Progenitor cell of endocrine pancreas (in vitro differentiated cells): ENCODE data around the gene CETN1. TPM values are rescaled to one million over a fixed set of nuclear protein-coding genes. Genes with fewer than 3 reads are reported as not detected.

Source experiments
- DNase-seq: peaks from one replicate; pipeline ENCODE4 v3.0.0; 2021; ENCODE audit warnings: low spot score; ENCODE audit not compliant: unreplicated experiment
- H3K27ac Mint-ChIP-seq: 2 replicates; pipeline ENCODE4 v1.8.0; 2021; ENCODE audit warnings: mild to moderate bottlenecking, moderate library complexity, mixed read lengths
- H3K27me3 Mint-ChIP-seq: 2 replicates; pipeline ENCODE4 v1.8.0; 2021; ENCODE audit warnings: mixed read lengths
- H3K36me3 Mint-ChIP-seq: 2 replicates; pipeline ENCODE4 v1.8.0; 2022; ENCODE audit warnings: mixed read lengths; ENCODE audit not compliant: insufficient read depth
- H3K4me1 Mint-ChIP-seq: 2 replicates; pipeline ENCODE4 v1.8.0; 2021; ENCODE audit warnings: low read depth, mixed read lengths
- H3K4me3 Mint-ChIP-seq: 2 replicates; pipeline ENCODE4 v1.8.0; 2021; ENCODE audit warnings: low read depth, mild to moderate bottlenecking, moderate library complexity, mixed read lengths
- H3K9me3 Mint-ChIP-seq: 2 replicates; pipeline ENCODE4 v1.8.0; 2021; ENCODE audit warnings: low read depth, mixed read lengths
- total RNA-seq: library from RNA; stranded (reverse); gene quantifications from 2 replicates; pipeline ENCODE4 v1.2.1, GENCODE V29; 2021
- TF ChIP-seq, protein P1 (sequence below): fragments of 200-600 bp; sonication (generic); IDR thresholded peaks from one replicate; pipeline ENCODE4 v1.5.0; 2021; ENCODE audit warnings: antibody characterized with exemption, mild to moderate bottlenecking; ENCODE audit not compliant: unreplicated experiment

Gene CETN1
- total RNA-seq, 1 donor from 2014 or later = not detected

DNA sequence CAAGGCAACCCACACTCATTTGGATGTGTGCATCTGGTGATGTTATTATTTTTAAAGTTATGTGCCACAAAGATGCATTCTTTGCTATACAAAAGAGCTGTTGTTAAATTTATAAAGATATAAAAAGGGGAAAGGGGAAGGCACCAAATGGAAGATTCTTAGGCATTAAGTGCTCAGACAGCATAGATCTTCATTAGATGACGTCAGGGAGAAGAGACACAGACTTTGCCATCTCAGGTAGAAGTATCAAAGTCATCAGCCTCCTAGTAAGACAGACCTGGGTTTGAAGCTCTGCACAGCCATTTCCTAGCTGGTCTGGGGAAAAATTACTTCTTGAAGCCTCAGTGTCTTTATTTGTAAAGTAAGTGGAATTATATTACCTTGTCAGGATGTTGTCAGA lies 15.4 kb downstream of the CETN1 start:
- peaks cover 3% of the 10 kb centered on the region for H3K27me3 Mint-ChIP-seq
- H3K4me3 Mint-ChIP-seq = no peak overlapping the region
- no peaks in the 10 kb centered on the region for H3K36me3 Mint-ChIP-seq
- H3K9me3 Mint-ChIP-seq = no peaks in the 10 kb centered on the region
- TF ChIP-seq, protein P1, sequence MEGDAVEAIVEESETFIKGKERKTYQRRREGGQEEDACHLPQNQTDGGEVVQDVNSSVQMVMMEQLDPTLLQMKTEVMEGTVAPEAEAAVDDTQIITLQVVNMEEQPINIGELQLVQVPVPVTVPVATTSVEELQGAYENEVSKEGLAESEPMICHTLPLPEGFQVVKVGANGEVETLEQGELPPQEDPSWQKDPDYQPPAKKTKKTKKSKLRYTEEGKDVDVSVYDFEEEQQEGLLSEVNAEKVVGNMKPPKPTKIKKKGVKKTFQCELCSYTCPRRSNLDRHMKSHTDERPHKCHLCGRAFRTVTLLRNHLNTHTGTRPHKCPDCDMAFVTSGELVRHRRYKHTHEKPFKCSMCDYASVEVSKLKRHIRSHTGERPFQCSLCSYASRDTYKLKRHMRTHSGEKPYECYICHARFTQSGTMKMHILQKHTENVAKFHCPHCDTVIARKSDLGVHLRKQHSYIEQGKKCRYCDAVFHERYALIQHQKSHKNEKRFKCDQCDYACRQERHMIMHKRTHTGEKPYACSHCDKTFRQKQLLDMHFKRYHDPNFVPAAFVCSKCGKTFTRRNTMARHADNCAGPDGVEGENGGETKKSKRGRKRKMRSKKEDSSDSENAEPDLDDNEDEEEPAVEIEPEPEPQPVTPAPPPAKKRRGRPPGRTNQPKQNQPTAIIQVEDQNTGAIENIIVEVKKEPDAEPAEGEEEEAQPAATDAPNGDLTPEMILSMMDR = no peak
- H3K4me1 Mint-ChIP-seq = peaks cover 5% of the 10 kb centered on the region
- H3K27ac Mint-ChIP-seq = no peak overlapping the region
- no peak for DNase-seq

DNA sequence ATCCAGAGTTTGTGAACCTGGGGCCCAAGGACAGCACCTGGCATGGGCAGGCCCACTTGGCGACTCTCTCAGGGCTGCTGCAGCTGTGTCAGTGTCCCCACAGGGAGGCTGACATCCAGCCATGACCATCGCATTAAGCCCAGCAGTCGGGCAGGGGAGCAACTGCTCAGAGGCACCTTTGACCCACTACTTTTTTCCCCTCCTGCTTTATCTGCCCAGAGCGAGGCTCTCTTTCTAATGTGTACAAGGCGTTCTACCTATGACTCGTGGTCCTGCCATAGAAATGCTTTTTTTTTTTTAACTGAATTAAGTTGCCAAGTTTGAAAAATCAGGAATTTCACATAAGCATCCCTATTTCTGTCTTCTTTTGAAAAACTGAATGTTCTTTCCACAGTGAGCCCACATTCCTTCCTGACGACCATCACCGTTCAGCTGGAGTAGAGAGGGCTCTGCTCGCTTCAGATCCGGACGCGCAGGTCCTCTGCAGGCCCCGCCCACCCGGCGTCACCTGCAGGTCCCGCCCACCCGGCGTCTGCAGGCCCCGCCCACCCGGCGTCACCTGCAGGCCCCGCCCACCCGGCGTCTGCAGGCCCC lies 16.2 kb downstream of the CETN1 start:
- peaks cover 3% of the 10 kb centered on the region for H3K27me3 Mint-ChIP-seq
- H3K9me3 Mint-ChIP-seq = no peaks in the 10 kb centered on the region
- peak overlapping the region; percentile 72 for H3K4me3 Mint-ChIP-seq
- no peaks in the 10 kb centered on the region for H3K36me3 Mint-ChIP-seq
- peak overlapping the region; percentile 92 for H3K27ac Mint-ChIP-seq
- TF ChIP-seq, protein P1 = no peak
- H3K4me1 Mint-ChIP-seq = peaks cover 5% of the 10 kb centered on the region
- peak; percentile 72 for DNase-seq

DNA sequence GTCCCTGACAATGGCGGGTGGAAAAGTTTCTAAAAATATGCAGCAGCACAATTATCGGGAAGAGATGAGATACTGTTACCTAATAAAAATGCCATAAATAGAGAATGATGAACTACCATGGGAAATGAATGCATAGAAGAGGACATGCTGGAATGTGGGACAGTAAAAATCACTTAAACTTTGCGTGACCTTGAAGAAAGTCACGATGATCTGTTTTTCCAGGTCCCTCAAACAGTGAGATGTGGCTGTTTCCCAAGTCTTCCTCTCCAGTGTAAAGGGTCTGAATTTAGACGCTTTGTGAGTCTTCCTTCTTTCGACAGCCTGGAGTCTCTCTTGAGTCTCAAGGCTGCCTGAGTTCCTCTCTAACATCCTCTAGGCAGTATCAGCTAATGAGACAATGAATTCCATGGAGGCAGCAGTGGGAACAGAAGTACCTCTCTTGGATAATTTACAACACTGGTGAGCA lies 18.0 kb downstream of the CETN1 start:
- no peaks in the 10 kb centered on the region for H3K9me3 Mint-ChIP-seq
- peaks cover 3% of the 10 kb centered on the region for H3K4me1 Mint-ChIP-seq
- no peak for DNase-seq
- TF ChIP-seq, protein P1 = no peak
- no peak overlapping the region for H3K27ac Mint-ChIP-seq
- peak overlapping the region; percentile 12 for H3K4me3 Mint-ChIP-seq
- H3K27me3 Mint-ChIP-seq = peaks cover 3% of the 10 kb centered on the region
- H3K36me3 Mint-ChIP-seq = no peaks in the 10 kb centered on the region

DNA sequence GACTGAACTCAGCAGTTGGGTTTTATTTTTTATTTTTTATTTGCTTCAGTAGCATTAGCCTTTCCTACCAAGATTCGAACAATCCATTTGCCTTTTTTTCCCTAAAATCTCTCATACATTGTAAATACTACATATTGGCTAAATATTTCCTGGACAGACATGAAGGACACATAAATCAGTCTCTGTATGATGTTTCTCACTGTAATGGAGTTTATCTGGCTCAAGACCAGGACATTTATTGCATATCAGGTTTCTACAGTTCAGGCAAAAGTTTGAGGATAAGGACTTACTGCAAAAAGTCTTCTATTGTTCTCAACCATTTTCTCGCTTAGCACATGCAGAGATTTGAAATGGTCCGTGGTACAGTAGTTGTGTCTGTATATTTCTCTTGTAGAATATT lies 19.9 kb downstream of the CETN1 start:
- TF ChIP-seq, protein P1 = no peak
- peaks cover 3% of the 10 kb centered on the region for H3K4me1 Mint-ChIP-seq
- H3K27ac Mint-ChIP-seq = no peak overlapping the region
- DNase-seq = no peak
- H3K36me3 Mint-ChIP-seq = no peaks in the 10 kb centered on the region
- H3K4me3 Mint-ChIP-seq = no peak overlapping the region
- peaks cover 3% of the 10 kb centered on the region for H3K27me3 Mint-ChIP-seq
- no peaks in the 10 kb centered on the region for H3K9me3 Mint-ChIP-seq

DNA sequence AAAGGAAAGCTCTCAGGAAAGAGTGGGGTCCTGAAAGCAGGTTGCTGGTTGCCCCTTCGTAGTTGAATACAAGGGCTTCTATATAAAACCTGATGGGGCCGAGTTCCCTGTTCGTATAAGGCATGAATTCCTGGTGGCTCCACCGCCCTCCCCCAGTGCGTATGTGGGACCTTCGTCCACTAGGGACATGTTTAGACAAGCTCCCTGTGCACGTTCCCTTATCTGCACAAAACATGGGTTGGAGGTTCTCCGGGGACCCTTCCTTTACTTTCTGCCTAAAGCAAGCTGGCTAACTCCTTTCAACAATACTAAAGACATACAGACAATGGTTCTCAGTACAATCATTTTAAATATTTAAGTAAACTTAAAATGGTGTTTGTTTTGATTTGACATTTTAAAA lies 24.6 kb downstream of the CETN1 start:
- Mint-ChIP-seq H3K27ac (no peak overlapping the region), H3K4me3 (no peak overlapping the region), H3K9me3 (no peaks in the 10 kb centered on the region), H3K4me1 (no peaks in the 10 kb centered on the region), H3K36me3 (no peaks in the 10 kb centered on the region), H3K27me3 (no peaks in the 10 kb centered on the region)
- no peak for DNase-seq
- TF ChIP-seq, protein P1 = no peak
